IMR-90 (cell line): ENCODE data around the gene CC2D2A.

ENCODE experiments used
- SMC3 ChIP-seq: fragments of 150-350 bp; IDR thresholded peaks from 2 replicates; pipeline ENCODE4 v1.6.1; 2016; ENCODE audit warnings: low read depth, mild to moderate bottlenecking, antibody characterized with exemption, low read length, moderate library complexity
- TF ChIP-seq, protein P1 (sequence below): conservative IDR thresholded peaks from 2 replicates; pipeline ENCODE4 v1.5.1; 2012; ENCODE audit warnings: mild to moderate bottlenecking, low read depth, low read length, improper control_type of control experiment

DNA sequence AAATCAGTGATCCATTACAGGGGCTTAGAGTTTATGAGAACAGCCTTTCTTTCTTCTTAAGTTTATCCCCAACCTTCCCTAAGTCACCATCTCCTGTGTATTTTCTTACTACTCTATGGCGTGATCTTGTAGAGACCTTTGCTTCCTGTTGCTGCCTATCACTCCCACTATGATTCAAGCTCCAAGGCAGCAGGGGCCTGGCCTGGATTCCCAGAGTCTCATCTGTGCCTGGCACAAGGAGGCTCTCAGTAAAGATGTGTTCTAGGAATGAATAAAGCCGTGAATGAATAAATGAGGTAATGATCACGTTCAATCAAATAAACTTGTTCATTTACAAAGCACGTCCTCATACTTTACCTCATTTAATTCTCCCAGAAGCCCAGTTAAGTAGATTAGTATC lies 45.4 kb downstream of the CC2D2A start:
- TF ChIP-seq SMC3, result no peak
- TF ChIP-seq, protein P1, sequence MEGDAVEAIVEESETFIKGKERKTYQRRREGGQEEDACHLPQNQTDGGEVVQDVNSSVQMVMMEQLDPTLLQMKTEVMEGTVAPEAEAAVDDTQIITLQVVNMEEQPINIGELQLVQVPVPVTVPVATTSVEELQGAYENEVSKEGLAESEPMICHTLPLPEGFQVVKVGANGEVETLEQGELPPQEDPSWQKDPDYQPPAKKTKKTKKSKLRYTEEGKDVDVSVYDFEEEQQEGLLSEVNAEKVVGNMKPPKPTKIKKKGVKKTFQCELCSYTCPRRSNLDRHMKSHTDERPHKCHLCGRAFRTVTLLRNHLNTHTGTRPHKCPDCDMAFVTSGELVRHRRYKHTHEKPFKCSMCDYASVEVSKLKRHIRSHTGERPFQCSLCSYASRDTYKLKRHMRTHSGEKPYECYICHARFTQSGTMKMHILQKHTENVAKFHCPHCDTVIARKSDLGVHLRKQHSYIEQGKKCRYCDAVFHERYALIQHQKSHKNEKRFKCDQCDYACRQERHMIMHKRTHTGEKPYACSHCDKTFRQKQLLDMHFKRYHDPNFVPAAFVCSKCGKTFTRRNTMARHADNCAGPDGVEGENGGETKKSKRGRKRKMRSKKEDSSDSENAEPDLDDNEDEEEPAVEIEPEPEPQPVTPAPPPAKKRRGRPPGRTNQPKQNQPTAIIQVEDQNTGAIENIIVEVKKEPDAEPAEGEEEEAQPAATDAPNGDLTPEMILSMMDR, result no peak
